ENCODE data around the gene KIF3A. TPM values are rescaled to one million over a fixed set of nuclear protein-coding genes. Genes with fewer than 3 reads are reported as not detected.
"Not testable (repeated sequence)": the region's sequence is repeated elsewhere in the genome, so short reads cannot be mapped to it uniquely, and the experiment has no call there.

KIF3A gene
- total RNA-seq, 1 donor from 2014 or later: 13.7 TPM

DNA sequence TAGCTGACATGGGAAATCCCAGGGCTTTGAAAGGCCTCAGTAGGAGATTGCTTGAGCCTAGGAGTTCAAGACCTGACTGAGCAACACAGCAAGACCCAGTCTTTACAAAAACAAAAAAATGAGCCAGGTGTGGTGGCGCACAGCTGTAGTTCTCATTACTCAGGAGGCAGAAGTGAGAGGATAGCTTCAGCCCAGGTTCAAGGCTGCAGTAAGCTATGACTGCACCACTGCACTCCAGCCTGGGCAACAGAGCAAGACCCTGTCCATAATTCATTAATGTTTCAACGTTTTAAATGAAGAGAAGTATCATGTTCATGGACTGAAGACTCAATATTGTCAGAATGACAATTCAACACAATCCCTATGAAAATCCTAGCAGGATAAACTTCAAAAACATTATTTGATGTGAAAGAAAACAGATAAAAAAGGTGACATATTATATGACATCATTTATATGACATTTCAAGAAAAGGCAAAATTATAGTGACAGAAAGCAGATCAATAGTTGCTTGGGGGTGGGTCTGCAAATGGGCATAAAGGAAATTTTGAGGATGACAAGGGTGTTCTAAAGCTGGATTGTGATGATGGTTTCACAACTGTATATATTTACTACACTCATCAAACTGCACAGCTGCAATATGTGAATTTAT, 3.7 kb downstream of the KIF3A start:
- DNase-seq (ENCODE audit: extremely low read depth, low read depth, low spot score): no peak

DNA sequence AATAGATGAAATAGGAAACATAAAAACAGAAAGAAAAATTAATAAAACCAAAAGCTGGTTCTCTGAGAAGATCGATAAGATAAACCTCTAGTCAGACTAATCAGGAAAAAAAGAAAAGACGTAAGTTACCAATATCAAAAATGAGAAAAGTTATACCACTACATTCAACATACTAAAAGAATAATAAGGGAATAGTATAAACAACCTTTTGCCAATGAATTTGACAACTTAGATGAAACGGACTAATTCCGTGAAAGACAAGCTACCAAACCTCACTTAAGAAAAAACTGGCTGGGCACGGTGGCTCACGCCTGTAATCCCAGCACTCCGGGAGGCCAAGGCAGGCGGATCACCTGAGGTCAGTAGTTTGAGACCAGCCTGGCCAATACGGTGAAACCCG, 7.5 kb downstream of the KIF3A start:
- no peak for DNase-seq (ENCODE audit: extremely low read depth, low read depth, low spot score)

DNA sequence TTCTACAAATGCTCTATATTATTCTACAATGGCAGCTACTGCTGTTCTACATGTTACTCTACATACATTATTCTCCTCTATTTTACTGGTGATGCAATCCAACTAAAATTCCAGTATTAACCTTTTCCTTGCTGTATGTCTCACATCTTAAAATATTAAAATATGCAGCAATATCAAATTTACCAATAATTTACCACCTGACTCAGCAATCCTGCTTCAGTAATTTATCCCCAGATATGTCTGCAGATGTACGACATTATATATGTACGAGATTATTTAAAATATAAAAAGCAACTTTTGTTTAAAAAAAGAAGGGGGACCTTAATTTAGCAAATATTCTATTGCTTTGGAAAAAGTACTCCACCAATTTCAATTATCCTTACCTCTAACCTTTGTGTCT, 11.6 kb downstream of the KIF3A start:
- no peak for DNase-seq (ENCODE audit: extremely low read depth, low read depth, low spot score)

DNA sequence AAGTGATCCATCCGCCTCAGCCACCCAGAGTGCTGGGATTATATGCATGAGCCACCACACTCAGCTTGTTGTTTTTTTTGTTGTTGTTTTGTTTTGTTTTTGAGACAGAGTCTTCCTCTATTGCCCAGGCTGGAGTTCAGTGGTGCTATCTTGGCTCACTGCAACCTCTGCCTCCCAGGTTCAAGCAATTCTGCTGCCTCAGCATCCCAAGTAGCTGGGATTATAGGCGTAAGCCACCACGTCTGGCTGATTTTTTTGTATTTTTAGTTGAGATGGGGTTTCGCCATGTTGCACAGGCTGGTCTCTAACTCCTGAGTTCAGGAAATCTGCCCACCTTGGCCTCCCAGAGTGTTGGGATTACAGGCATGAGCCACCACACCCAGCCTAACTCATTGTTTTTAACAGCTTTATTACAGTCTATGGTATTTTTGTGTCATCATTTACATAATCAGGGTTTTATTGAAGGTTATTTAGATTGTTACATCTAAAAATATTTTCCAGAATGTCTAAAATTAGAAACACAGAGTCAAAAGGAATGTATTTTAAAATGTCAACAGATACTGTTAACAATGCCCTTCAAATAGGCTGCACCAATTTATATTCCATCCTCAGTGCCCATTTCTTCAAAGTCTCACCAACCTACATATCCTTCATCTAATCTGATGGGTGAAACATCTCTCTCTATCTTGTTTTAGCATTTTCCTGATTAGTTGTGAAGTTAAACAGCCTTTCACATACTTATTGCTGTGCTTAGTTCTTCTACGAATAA, 18.6 kb downstream of the KIF3A start:
- DNase-seq (ENCODE audit: extremely low read depth, low read depth, low spot score): no peak

DNA sequence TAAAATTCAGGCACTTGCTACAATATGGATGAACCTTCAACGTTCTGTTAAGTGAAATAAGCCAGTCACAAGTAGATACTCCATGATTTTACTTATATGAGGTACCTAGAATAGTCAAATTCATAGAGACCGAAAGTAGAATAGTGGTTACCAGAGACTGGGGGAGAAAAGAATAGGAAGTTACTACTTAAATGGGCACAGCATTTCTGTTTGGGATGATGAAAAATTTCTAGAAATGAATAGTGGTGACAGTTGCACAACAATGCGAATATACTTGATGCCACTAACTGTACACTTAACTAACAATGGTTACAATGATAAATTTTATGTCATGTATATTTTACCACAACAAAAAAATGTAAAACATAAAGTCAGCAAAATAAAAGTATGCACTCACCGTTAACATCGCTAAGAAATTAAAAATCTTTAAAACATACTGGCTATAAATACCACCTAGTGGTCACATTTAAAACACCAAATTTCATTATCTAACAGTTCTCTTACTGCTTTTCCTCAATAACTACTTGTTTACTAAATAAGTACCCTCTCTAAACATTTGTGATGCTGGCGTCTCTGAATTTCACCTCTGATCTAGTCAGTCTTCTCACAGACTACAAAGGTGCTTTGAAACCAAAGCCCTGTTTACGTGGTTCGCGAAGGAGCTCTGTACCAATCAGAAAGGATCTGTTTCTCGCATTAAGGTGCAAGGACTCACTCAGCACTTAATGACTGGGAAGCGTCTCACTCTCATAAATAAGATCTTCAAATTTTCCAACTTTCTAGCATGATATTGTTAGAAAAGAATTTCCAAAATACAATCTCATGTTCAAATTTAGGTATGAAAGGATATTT, 22.7 kb downstream of the KIF3A start:
- no peak for DNase-seq (ENCODE audit: extremely low read depth, low read depth, low spot score)

DNA sequence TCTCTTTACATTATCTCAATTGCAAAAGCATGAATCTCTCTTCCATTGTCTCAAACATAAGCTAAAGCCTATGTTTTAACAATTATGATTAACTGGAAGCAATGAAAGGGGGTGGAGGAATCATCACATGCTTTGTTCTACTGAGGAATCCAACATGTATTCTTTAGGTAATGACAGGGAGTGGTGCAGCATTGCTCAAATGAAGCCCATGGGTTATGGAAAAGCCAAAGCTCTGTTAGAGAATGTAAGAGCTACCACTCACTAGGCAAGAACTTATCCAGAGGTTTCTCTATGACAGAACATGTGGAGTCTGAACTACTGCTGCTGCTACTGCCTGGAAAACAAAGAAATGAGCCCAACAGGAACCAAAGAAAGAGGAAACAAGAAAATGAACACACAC, 28.7 kb downstream of the KIF3A start:
- no peak for DNase-seq (ENCODE audit: extremely low read depth, low read depth, low spot score)

DNA sequence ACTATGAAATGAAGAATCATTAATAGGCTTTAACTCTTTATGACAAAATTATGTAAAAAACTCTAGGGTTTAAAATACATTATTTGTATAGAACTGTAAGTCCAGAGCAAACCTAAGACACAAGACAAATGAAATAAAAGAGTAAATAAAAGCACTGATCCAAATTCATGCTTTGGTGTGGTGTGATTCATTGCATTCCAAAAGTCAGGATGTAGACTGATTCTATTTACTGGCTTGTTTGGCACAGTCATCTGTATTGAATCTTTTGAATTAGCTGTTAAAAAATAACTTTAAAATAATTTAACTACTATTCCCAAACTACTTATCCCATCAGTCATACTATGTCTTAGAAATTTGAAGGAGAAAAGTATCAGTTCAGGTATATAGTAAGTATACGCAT, 32.5 kb downstream of the KIF3A start:
- DNase-seq (ENCODE audit: extremely low read depth, low read depth, low spot score): no peak

DNA sequence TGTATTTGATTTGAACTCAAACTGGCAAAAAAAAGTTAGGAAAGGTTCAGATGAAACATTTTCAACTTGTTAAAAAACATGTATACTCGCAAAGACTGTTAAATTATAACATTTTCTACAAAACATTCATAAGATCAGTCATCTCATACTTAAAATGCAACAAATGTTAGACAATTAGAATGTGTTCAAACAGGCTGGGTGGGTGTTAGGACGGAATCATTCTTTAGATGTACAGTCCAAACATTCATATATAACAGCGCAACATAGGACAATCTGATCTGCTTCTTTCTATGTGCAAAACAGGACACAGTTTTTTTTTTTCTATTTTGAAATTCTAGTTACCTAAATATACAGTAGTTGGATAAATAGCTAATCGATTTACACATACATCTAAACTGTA, 41.4 kb downstream of the KIF3A start:
- DNase-seq (ENCODE audit: extremely low read depth, low read depth, low spot score): no peak

DNA sequence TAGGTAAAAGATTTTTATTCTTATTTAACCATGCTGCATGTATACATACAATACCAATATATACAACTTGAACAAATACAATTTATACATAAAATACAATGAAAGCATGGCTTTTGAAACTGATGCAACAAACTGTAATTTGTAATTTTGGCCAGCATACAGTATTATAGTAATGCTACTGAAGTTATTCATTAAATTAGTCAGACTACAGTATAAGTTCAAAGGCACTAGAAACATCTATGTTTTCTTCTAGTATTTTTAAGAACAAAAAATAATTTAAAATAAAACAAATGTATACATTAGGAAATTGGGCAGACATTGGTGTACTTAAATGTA, 44.7 kb downstream of the KIF3A start:
- DNase-seq (ENCODE audit: extremely low read depth, low read depth, low spot score): no peak

DNA sequence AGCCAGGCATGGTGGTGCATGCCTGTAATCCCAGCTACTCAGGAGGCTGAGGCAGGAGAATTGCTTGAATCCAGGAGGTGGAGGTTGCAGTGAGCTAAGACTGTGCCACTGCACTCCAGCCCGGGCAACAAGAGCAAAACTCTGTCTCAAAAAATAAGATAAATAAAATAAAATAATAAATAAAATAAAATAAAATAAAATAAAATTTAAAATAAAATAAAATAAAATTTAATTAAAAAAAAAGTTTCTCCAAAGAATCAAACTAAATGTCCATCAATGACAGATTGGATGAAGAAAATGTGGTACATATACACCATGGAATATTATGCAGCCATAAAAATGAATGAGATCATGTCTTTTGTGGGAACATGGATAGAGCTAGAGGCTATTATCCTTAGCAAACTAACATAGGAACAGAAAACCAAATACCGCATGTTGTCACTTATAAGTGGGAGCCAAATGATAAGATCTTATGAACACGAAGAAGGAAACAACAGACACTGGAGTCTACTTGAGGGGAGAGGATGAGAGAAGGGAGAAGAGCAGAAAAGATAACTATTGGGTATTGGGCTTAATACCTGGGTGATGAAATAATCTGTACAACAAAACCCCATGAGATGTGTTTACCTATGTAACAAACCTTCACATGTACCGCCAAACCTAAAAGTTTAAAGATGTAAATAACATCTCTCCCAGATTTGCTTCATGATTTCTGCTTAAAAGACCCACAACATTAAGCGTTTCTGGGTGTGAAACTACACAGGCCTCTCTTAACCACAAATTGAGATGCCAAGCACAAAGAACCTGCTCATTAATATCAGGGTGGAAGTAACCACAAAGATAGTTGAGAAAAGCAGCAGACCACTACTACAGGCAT, 45.4 kb downstream of the KIF3A start:
- not testable (repeated sequence) for DNase-seq (ENCODE audit: extremely low read depth, low read depth, low spot score)

DNA sequence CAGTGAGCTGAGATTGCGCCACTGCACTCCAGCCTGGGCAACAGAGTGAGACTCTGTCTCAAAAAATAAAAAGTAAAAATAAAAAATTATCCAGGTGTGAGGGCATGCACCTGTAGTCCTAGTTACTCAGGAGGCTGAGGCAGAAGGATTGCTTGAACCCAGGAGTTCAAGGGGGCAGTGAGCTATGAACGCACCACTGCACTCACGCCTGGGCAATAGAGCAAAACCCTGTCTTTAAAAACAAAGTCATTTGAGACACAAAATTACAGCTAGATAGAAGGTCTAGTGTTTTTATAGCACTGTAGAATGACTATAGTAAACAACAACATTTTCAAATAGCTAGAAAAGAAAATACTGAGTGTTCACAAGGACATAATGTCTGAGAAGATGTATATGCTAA, 47.2 kb downstream of the KIF3A start:
- no peak for DNase-seq (ENCODE audit: extremely low read depth, low read depth, low spot score)

DNA sequence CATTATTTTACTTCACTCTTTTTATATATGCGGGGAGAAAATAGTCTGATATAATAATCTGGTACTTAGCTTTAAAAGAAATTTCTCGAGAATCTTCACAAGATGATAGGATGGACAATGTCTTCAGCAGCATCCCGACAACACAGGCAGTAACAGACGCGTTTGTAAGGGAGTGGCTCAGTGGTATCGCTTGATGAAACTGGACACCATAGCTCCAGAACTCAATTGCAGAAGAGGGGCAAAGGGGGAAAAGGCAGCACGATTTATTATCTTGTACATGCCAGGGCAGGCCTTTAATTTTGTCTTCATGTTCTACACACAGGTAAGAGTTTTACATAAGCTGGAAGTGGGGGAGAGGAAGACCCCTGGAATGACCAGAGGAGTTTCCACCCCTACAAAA, 47.8 kb downstream of the KIF3A start:
- DNase-seq (ENCODE audit: extremely low read depth, low read depth, low spot score): no peak

DNA sequence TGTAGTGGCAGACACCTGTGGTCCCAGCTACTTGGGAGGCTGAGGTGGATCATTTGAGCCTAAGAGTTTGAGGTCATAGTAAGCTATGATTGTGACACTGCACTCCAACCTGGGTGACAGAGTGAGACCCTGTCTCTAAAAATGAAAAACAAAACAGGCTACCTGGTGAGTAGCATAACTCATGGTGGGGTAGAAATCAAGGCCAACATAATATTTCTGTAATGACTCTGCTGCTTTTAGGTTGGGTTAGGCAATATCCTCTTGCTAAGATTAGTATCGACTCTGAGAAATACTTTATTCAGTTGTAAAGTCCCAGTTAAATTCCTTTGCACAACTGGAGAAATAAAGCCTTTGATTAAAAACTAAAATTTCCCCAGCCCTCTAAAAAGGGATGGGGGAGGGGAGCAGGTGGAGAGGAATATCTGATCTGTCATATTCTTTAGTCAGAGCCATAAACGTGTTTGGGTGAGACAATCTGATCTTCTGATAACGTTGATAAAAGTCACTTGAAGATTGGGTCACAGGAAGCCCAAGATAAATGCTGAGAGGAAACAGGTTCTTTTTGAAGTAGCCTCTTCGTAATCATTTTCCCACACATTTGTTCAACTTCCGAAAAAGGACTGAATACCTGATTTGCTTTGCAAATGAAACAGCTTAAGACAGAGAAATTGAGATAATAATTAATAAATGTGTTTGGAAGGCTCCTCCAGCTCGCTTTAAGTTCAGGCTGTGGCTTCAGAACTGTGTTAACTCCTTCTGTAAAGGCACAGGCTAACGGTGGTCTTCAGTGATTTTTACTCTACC, 48.6 kb downstream of the KIF3A start:
- no peak for DNase-seq (ENCODE audit: extremely low read depth, low read depth, low spot score)

DNA sequence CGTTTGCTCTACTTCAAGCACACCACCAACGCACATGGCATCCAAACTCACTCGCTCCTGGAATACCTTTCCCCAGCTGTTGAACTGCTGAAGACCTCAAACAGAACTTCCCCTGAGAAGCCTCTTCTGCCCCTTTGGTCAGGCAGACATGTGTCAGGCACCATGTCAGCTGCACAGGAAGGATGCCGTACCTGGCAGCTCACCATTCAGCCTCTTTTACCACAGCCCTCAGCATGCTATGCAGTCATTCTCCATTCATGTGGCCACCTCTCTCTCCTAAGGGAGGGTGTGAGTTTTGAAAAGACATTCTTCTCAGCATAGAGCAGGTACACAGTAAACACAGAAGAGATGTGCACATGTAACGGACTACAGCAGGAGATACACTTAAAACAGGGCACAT, 49.4 kb downstream of the KIF3A start:
- DNase-seq (ENCODE audit: extremely low read depth, low read depth, low spot score): no peak

DNA sequence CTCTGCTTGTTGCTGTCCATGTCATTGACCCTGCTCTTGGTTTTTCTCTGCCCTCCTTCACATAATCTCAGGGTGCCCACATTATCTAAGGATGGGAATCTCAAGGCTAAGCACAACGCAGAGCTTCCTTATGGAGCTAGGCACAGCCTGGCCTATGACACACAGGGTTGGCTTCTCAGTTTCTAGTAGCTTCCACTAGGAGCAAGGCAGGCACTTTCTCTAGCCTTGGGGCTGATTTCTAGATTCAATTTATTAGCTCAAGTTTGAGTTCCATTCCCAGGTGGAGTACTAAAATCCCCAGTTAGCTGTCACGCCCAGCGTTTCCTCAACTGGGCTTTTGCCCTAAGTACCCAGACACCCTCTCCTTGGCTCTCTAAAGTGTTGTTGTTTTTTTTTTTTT, 51.2 kb downstream of the KIF3A start:
- no peak for DNase-seq (ENCODE audit: extremely low read depth, low read depth, low spot score)

DNA sequence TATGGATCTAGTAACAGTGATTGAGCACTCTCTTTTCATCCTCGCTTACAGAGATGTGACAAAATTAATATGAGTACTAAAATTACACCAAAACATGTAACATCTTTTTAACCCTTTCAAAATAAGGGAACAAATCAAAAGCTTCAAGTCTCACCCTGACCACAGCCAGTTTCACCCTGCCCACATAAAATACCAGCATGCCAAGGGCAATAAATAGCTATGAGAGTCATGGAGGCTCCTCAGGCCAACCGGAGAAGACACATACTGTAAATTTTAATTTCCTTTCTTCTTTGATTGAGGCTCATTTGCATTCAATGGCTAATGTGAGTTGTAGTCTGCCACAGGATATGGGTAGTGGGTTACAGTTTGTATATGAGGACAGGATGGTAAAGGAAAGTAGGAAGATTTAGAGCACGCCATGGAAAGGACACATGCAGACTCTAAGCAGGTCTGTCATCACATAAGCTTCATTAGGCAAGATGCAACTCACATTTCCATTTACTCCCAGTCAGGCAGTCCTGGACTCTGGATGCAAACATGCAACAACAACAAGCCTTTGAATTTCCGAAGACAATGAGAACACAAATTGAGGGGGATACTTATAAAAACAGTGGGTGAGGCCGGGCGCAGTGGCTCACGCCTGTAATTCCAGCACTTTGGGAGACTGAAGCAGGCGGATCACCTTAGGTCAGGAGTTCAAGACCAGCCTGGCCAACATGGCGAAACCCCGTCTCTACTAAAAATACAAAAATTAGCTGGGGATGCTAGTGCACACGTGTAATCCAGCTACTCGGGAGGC, 52.2 kb downstream of the KIF3A start:
- DNase-seq (ENCODE audit: extremely low read depth, low read depth, low spot score): no peak

DNA sequence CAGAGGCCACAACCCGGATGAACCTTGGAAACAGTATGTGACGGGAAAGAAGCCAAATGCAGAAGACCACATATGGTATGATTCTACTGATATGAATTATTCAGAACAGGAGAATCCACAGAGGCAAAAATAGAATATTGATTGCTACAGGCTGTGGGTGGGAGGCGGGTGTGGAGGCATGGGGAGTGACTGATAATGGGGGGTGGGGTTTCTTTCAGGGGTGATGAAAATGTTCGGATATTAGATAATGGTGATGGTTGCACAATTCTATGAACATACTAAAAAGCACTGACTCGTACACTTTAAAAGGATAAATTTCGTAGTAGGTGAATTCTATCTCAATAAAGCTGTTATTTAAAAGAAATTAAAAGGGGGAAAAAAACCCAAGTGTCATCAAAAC, 52.9 kb downstream of the KIF3A start:
- DNase-seq (ENCODE audit: extremely low read depth, low read depth, low spot score): no peak

DNA sequence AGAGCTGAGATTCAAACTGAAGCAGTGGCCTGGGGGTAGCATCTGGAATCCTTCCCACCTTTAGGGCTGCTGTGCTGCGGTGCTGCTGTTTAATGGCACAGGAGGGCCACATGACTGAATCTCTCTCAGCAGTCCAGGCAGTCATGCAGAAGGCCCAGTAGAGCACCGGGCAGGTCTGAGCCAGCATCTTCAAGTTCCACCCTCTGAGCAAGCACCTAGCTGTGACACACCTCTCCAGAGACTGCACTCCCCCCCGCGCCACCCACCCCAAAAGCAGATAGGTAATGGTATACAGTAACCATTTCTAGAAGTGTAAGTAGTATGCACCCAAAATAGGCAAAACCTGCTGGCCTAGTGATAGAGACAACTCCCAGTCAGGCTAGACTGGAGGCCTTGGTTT, 55.4 kb downstream of the KIF3A start:
- no peak for DNase-seq (ENCODE audit: extremely low read depth, low read depth, low spot score)

DNA sequence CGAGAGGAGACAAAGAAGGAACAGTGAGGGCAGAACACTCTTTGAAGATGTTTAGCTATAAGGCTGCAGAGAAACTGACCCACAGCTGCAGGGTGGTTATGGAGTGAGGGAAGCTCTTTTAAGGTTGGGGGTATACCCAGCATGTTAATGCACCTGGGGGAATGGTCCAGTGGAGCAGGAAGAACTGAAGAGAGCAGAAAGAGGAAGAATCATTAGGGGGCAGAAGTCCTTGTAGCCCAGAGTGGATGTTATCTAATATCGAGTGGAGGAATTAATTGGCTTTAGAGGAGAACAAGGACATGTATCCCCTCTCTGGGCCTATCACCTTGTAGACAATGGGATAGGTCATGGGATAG, 55.9 kb downstream of the KIF3A start:
- DNase-seq (ENCODE audit: extremely low read depth, low read depth, low spot score): no peak

Measured in glomerular endothelial cell (primary cell).